Liver (tissue), 9 donors: ENCODE results near the gene SMAP2. TPM values are rescaled to one million over a fixed set of nuclear protein-coding genes. Genes with fewer than 3 reads are reported as not detected.

Experiments
- DNase-seq: peaks from one replicate; pipeline ENCODE4 v3.0.0-alpha.2; 2017; ENCODE audit warnings: low spot score
- H3K27ac ChIP-seq, 2 donors: one replicate each; pipeline ENCODE4 v1.7.0; 2013; ENCODE audit warnings: inconsistent platforms in 2 of 2, low read length in 2 of 2, control low read depth in 1 of 2, low read depth in 1 of 2, mild to moderate bottlenecking in 1 of 2
- H3K27me3 ChIP-seq, 4 donors: one replicate each; pipeline versions ENCODE4 v1.6.1 to v1.7.0; 2013; ENCODE audit warnings: low read length in 3 of 4, inconsistent platforms in 1 of 4, mild to moderate bottlenecking in 1 of 4, moderate library complexity in 1 of 4; ENCODE audit not compliant: control insufficient read depth in 4 of 4, insufficient read depth in 4 of 4
- H3K36me3 ChIP-seq, 4 donors: one replicate each; pipeline versions ENCODE4 v1.6.1 to v1.7.0; 2013; ENCODE audit warnings: low read length in 3 of 4, mild to moderate bottlenecking in 3 of 4, low read depth in 1 of 4, moderate library complexity in 1 of 4; ENCODE audit not compliant: control insufficient read depth in 4 of 4, insufficient read depth in 3 of 4
- H3K4me1 ChIP-seq, 4 donors: one replicate each; pipeline versions ENCODE4 v1.6.1 to v1.7.0; 2013; ENCODE audit warnings: low read length in 3 of 4, mild to moderate bottlenecking in 3 of 4, moderate library complexity in 1 of 4; ENCODE audit not compliant: control insufficient read depth in 4 of 4, insufficient read depth in 4 of 4
- H3K4me3 ChIP-seq, 3 donors: one replicate each; pipeline versions ENCODE4 v1.6.1 to v1.7.0; 2013; ENCODE audit warnings: low read length in 3 of 3, control low read depth in 1 of 3, low read depth in 1 of 3, mild to moderate bottlenecking in 1 of 3
- H3K9ac ChIP-seq, 2 donors: one replicate each; pipeline ENCODE4 v1.7.0; 2013; ENCODE audit warnings: low read length in 2 of 2, mild to moderate bottlenecking in 2 of 2, moderate library complexity in 2 of 2, control low read depth in 1 of 2, low read depth in 1 of 2
- H3K9me3 ChIP-seq, 4 donors: one replicate each; pipeline versions ENCODE4 v1.6.1 to v1.7.0; 2013; ENCODE audit warnings: low read length in 3 of 4; ENCODE audit not compliant: control insufficient read depth in 4 of 4
- ATF3 ChIP-seq: IDR thresholded peaks from 2 replicates; pipeline ENCODE4 v1.6.1; 2016; ENCODE audit warnings: antibody characterized with exemption
- EGR1 ChIP-seq, 2 donors: IDR thresholded peaks; 2 replicates each; pipeline ENCODE4 v1.6.1; 2016 to 2018; ENCODE audit warnings: antibody characterized with exemption in 2 of 2, low read depth in 2 of 2
- FOXA1 ChIP-seq: IDR thresholded peaks from 2 replicates; pipeline ENCODE4 v1.6.1; 2016; ENCODE audit warnings: antibody characterized with exemption
- FOXA2 ChIP-seq: IDR thresholded peaks from 2 replicates; pipeline ENCODE4 v1.6.1; 2016; ENCODE audit warnings: antibody characterized with exemption
- GABPA ChIP-seq, 2 donors: IDR thresholded peaks in 1 of 2; conservative IDR thresholded peaks in 1 of 2; 2 replicates each; pipeline ENCODE4 v1.6.1; 2016; ENCODE audit warnings: antibody characterized with exemption in 2 of 2, mild to moderate bottlenecking in 1 of 2, moderate library complexity in 1 of 2
- HNF4A ChIP-seq, 2 donors: conservative IDR thresholded peaks; 2 replicates each; pipeline ENCODE4 v1.6.1; 2016; ENCODE audit warnings: antibody characterized with exemption in 2 of 2, mild to moderate bottlenecking in 2 of 2
- HNF4G ChIP-seq: IDR thresholded peaks from 2 replicates; pipeline ENCODE4 v1.6.1; 2016; ENCODE audit warnings: antibody characterized with exemption
- JUND ChIP-seq, 2 donors: IDR thresholded peaks; 2 replicates each; pipeline ENCODE4 v1.6.1; 2016; ENCODE audit warnings: antibody characterized with exemption in 2 of 2
- NR2F2 ChIP-seq: IDR thresholded peaks from 2 replicates; pipeline ENCODE4 v1.6.1; 2016; ENCODE audit warnings: antibody characterized with exemption
- RXRA ChIP-seq, 2 donors: IDR thresholded peaks; 2 replicates each; pipeline ENCODE4 v1.6.1; 2017 to 2018; ENCODE audit warnings: antibody characterized with exemption in 2 of 2, mild to moderate bottlenecking in 1 of 2
- SP1 ChIP-seq: IDR thresholded peaks from 2 replicates; pipeline ENCODE4 v1.6.1; 2018; ENCODE audit warnings: antibody characterized with exemption, mild to moderate bottlenecking
- YY1 ChIP-seq: IDR thresholded peaks from 2 replicates; pipeline ENCODE4 v1.6.1; 2016; ENCODE audit warnings: antibody characterized with exemption, mild to moderate bottlenecking
- WGBS: extraction: QIAGEN DNeasy Blood & Tissue Kit; methylation state at CpG from one replicate; pipeline ENCODE4 v1.1.7; 2013; 5-methylcytosine and 5-hydroxymethylcytosine counted together
- polyA plus RNA-seq, 2 donors: library from polyadenylated mRNA; stranded (reverse) in 1 of 2; unstranded in 1 of 2; fragments of 200-250 nt in 1 of 2; fragments of >200 nt in 1 of 2; fragmentation: Nextera tagmentation in 1 of 2; extraction: Ambion mirVana in 1 of 2; gene quantifications; one replicate each; pipeline versions ENCODE4 v1.2.1 to v1.2.3, GENCODE V29; 2013 to 2015
- total RNA-seq, 2 donors: library from RNA; depleted of rRNA; stranded (reverse); fragments of >200 nt; gene quantifications; one replicate each; pipeline ENCODE4 v1.2.3, GENCODE V29; 2014
- TF ChIP-seq, protein P1 (sequence below): IDR thresholded peaks from 2 replicates; pipeline ENCODE4 v1.6.1; 2016; ENCODE audit warnings: antibody characterized with exemption
- TF ChIP-seq, protein P2 (sequence below): IDR thresholded peaks from 2 replicates; pipeline ENCODE4 v1.6.1; 2016; ENCODE audit warnings: antibody characterized with exemption
- TF ChIP-seq, protein P3 (sequence below): IDR thresholded peaks from 2 replicates; pipeline ENCODE4 v1.6.1; 2016; ENCODE audit warnings: antibody characterized with exemption, mild to moderate bottlenecking
- TF ChIP-seq, protein P4 (sequence below): fragments of 150-350 bp; IDR thresholded peaks from 2 replicates; pipeline ENCODE4 v1.5.1; 2017; ENCODE audit warnings: improper control_type of control experiment, low read depth, low read length; ENCODE audit not compliant: missing input control
- donor health status: healthy.
- donor health status: healthy.
- donor health status: healthy.
- donor health status: healthy.
- donor health status: healthy.

Gene SMAP2
- total and polyA plus RNA-seq, 4 donors, result 20.0 to 36.8 (median 29.8) TPM

- Histone ChIP-seq H3K4me3 (no peak overlapping the region), H3K4me1 (peaks cover 0 to 19% (median 7%) of the 10 kb centered on the region in 4 donors), H3K9me3 (no peaks in the 10 kb centered on the region), H3K27ac (peak overlapping the region in 1 of 2 donors; percentile 15), H3K9ac (no peak overlapping the region), H3K36me3 (peaks cover 12 to 64% (median 55%) of the 10 kb centered on the region in 4 donors), H3K27me3 (no peaks in the 10 kb centered on the region)
- 40% methylated on average over 3 of the region's 3 CpGs for WGBS
- TF ChIP-seq RXRA (IDR thresholded peaks at IDR 0.05), result peak in 1 of 2 donors; percentile 31
- TF ChIP-seq, protein P1, sequence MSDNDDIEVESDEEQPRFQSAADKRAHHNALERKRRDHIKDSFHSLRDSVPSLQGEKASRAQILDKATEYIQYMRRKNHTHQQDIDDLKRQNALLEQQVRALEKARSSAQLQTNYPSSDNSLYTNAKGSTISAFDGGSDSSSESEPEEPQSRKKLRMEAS, result no peak
- peak; percentile 56 to 60 for TF ChIP-seq HNF4A (conservative IDR thresholded peaks at IDR 0.05)
- no peak for DNase-seq
Observed at GRCh38 chr1:40414331-40414730, 40.8 kb downstream of the SMAP2 start.

GRCh38 chr1:40416709-40417108 lies 43.2 kb downstream of the SMAP2 start:
- no peaks in the 10 kb centered on the region for H3K27me3 ChIP-seq
- no peak overlapping the region for H3K4me3 ChIP-seq
- DNase-seq, result no peak
- no peaks in the 10 kb centered on the region for H3K9me3 ChIP-seq
- TF ChIP-seq JUND (IDR thresholded peaks at IDR 0.05) (no peak), HNF4A (conservative IDR thresholded peaks at IDR 0.05) (no peak), RXRA (IDR thresholded peaks at IDR 0.05) (no peak), ATF3 (no peak), NR2F2 (no peak), SP1 (no peak), FOXA1 (no peak), FOXA2 (no peak)
- TF ChIP-seq, protein P2, sequence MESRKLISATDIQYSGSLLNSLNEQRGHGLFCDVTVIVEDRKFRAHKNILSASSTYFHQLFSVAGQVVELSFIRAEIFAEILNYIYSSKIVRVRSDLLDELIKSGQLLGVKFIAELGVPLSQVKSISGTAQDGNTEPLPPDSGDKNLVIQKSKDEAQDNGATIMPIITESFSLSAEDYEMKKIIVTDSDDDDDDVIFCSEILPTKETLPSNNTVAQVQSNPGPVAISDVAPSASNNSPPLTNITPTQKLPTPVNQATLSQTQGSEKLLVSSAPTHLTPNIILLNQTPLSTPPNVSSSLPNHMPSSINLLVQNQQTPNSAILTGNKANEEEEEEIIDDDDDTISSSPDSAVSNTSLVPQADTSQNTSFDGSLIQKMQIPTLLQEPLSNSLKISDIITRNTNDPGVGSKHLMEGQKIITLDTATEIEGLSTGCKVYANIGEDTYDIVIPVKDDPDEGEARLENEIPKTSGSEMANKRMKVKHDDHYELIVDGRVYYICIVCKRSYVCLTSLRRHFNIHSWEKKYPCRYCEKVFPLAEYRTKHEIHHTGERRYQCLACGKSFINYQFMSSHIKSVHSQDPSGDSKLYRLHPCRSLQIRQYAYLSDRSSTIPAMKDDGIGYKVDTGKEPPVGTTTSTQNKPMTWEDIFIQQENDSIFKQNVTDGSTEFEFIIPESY, result no peak
- H3K36me3 ChIP-seq, result peaks cover 10 to 59% (median 47%) of the 10 kb centered on the region in 4 donors
- no peak overlapping the region for H3K27ac ChIP-seq
- peaks cover 0 to 28% (median 13%) of the 10 kb centered on the region in 4 donors for H3K4me1 ChIP-seq
- no peak overlapping the region for H3K9ac ChIP-seq
- 100% methylated on average over 4 of the region's 4 CpGs for WGBS

DNA sequence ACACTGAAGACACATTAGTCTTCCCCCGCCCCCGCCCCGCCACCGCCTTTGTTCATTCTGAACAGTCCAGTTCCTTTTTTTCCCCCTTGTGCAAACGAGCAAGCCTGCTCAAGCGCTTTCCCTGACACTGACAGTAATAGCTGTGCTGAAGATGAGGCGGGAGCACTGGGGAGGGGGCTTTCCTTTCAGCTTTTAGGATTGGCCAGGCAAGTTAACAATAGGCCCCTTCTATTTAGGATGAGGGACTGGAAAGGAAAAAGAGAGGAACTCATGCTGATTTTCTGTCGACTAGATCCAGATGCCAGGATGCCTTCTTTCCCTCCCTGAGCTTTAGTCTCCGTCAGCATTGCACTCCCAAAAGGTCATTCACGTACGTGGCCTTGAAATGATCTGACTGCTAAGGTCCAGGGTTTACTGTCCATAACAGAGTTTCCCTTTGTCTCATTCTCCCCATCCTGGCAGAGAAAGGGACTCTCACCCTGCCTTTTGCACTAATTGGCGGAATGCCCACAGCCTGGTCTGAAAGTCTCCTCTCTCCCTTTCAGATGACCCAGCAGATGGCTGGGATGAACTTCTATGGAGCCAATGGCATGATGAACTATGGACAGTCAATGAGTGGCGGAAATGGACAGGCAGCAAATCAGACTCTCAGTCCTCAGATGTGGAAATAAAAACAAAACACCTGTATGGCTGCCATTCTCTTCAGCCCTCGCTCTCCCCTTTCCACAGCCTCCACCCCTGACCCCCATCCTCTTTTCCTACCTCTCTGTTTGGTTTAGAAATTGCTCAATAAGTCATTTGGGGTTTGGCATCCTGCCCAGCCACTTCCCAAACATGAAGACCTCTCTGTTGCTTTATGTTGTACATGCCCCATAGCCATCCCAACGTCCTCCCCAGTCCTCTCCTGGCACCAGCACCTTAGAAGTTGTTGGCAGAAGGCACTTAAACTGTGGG lies 48.2 kb downstream of the SMAP2 start:
- Histone ChIP-seq H3K9me3 (no peaks in the 10 kb centered on the region), H3K4me1 (peaks cover 3 to 22% (median 16%) of the 10 kb centered on the region in 4 donors), H3K9ac (no peak overlapping the region), H3K36me3 (peaks cover 8 to 30% (median 21%) of the 10 kb centered on the region in 4 donors), H3K4me3 (no peak overlapping the region), H3K27me3 (no peaks in the 10 kb centered on the region), H3K27ac (peak overlapping the region; percentile 40 to 73)
- peak; percentile 67 for DNase-seq
- WGBS, result 34% methylated on average over 15 of the region's 15 CpGs
- TF ChIP-seq, protein P3, sequence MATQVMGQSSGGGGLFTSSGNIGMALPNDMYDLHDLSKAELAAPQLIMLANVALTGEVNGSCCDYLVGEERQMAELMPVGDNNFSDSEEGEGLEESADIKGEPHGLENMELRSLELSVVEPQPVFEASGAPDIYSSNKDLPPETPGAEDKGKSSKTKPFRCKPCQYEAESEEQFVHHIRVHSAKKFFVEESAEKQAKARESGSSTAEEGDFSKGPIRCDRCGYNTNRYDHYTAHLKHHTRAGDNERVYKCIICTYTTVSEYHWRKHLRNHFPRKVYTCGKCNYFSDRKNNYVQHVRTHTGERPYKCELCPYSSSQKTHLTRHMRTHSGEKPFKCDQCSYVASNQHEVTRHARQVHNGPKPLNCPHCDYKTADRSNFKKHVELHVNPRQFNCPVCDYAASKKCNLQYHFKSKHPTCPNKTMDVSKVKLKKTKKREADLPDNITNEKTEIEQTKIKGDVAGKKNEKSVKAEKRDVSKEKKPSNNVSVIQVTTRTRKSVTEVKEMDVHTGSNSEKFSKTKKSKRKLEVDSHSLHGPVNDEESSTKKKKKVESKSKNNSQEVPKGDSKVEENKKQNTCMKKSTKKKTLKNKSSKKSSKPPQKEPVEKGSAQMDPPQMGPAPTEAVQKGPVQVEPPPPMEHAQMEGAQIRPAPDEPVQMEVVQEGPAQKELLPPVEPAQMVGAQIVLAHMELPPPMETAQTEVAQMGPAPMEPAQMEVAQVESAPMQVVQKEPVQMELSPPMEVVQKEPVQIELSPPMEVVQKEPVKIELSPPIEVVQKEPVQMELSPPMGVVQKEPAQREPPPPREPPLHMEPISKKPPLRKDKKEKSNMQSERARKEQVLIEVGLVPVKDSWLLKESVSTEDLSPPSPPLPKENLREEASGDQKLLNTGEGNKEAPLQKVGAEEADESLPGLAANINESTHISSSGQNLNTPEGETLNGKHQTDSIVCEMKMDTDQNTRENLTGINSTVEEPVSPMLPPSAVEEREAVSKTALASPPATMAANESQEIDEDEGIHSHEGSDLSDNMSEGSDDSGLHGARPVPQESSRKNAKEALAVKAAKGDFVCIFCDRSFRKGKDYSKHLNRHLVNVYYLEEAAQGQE, result peak; percentile 66
- TF ChIP-seq, protein P1, result peak; percentile 94
- TF ChIP-seq ATF3 (peak; percentile 31), JUND (IDR thresholded peaks at IDR 0.05) (peak; percentile 59 to 87), EGR1 (IDR thresholded peaks at IDR 0.05; ENCODE audit: low read depth in 2 of 2) (peak in 1 of 2 donors; percentile 88), YY1 (peak; percentile 95), FOXA1 (no peak), HNF4G (peak; percentile 88), RXRA (IDR thresholded peaks at IDR 0.05) (peak; percentile 99), NR2F2 (peak; percentile 70), SP1 (peak; percentile 99), HNF4A (conservative IDR thresholded peaks at IDR 0.05) (peak; percentile 95 to 96), GABPA (IDR thresholded peaks at IDR 0.05 in 1 of 2, conservative IDR thresholded peaks at IDR 0.05 in 1 of 2) (peak in 1 of 2 donors; percentile 66)
- TF ChIP-seq, protein P4, sequence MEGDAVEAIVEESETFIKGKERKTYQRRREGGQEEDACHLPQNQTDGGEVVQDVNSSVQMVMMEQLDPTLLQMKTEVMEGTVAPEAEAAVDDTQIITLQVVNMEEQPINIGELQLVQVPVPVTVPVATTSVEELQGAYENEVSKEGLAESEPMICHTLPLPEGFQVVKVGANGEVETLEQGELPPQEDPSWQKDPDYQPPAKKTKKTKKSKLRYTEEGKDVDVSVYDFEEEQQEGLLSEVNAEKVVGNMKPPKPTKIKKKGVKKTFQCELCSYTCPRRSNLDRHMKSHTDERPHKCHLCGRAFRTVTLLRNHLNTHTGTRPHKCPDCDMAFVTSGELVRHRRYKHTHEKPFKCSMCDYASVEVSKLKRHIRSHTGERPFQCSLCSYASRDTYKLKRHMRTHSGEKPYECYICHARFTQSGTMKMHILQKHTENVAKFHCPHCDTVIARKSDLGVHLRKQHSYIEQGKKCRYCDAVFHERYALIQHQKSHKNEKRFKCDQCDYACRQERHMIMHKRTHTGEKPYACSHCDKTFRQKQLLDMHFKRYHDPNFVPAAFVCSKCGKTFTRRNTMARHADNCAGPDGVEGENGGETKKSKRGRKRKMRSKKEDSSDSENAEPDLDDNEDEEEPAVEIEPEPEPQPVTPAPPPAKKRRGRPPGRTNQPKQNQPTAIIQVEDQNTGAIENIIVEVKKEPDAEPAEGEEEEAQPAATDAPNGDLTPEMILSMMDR, result no peak
